ENCODE results near the gene NOD1. TPM values are rescaled to one million over a fixed set of nuclear protein-coding genes. Genes with fewer than 3 reads are reported as not detected.

The NOD1 gene
- polyA plus RNA-seq, 3 donors = 2.8 to 15.0 (median 4.6) TPM

DNA sequence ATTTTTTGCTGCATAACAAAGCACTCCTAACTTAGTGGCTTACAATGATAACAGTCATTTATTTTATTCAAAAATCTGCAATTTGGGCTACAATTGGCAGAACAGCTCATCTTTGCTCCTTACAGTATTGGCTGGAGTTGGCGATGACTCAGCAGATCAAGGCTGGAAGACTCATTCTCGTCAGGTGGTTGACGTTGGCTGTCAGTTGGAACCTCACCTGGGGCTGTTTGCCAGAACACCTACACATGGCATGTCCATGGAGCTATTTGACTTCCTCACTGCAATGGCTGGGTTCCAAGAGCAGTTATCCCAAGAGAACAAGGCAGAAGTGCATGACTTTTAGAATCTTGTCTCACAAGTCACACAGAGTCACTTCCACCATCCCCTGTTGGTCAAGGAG is 75.1 kb downstream of the NOD1 start:
- H3K27me3 ChIP-seq (ENCODE audit: control insufficient read depth in 2 of 2, insufficient read depth in 2 of 2, low read length in 2 of 2) = no peaks in the 10 kb centered on the region
- Mint-ChIP-seq H3K36me3 (peaks cover 23 to 24% of the 10 kb centered on the region in 2 donors), H3K4me3 (no peak overlapping the region), H3K4me1 (peaks cover 7% of the 10 kb centered on the region), H3K27me3 (ENCODE audit: low read depth in 3 of 3) (no peaks in the 10 kb centered on the region), H3K27ac (no peak overlapping the region), H3K9me3 (peaks cover 0 to 3% (median 0%) of the 10 kb centered on the region in 7 donors)
- H3K36me3 ChIP-seq (replicated peaks in 1 of 2; ENCODE audit: control insufficient read depth in 1 of 2, insufficient read depth in 2 of 2, low read length in 2 of 2) = peaks cover 6 to 12% of the 10 kb centered on the region in 2 donors
- TF ChIP-seq, protein P1, sequence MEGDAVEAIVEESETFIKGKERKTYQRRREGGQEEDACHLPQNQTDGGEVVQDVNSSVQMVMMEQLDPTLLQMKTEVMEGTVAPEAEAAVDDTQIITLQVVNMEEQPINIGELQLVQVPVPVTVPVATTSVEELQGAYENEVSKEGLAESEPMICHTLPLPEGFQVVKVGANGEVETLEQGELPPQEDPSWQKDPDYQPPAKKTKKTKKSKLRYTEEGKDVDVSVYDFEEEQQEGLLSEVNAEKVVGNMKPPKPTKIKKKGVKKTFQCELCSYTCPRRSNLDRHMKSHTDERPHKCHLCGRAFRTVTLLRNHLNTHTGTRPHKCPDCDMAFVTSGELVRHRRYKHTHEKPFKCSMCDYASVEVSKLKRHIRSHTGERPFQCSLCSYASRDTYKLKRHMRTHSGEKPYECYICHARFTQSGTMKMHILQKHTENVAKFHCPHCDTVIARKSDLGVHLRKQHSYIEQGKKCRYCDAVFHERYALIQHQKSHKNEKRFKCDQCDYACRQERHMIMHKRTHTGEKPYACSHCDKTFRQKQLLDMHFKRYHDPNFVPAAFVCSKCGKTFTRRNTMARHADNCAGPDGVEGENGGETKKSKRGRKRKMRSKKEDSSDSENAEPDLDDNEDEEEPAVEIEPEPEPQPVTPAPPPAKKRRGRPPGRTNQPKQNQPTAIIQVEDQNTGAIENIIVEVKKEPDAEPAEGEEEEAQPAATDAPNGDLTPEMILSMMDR (IDR thresholded peaks at IDR 0.05) = no peak
- H3K9me3 ChIP-seq (replicated peaks in 1 of 2; ENCODE audit: control insufficient read depth in 1 of 2, insufficient read depth in 1 of 2, low read length in 2 of 2) = no peaks in the 10 kb centered on the region
- no peaks in the 10 kb centered on the region for H3K79me2 ChIP-seq (ENCODE audit: insufficient read depth, low read length)
- no peak overlapping the region for H3K27ac ChIP-seq (ENCODE audit: low read depth in 1 of 2, low read length in 2 of 2)
- H4K20me1 ChIP-seq (ENCODE audit: insufficient read depth, low read length) = no peaks in the 10 kb centered on the region
- no peaks in the 10 kb centered on the region for H3K4me1 ChIP-seq (ENCODE audit: control insufficient read depth in 1 of 2, insufficient read depth in 2 of 2, low read length in 2 of 2)
- no peak overlapping the region for H3K4me2 ChIP-seq (replicated peaks; ENCODE audit: extremely low read depth, low read length, poor library complexity, severe bottlenecking)
- H3K9ac ChIP-seq (ENCODE audit: insufficient read depth, low read length, poor library complexity, severe bottlenecking) = no peak overlapping the region
- no peak overlapping the region for H2AFZ ChIP-seq (ENCODE audit: insufficient read depth, low read depth, low read length, poor library complexity, severe bottlenecking)
- no peak overlapping the region for H3K4me3 ChIP-seq (replicated peaks in 1 of 3; ENCODE audit: low read depth in 2 of 3, low read length in 3 of 3)
- 96% methylated on average over 3 of the region's 3 CpGs for WGBS (ENCODE audit: insufficient coverage)
- DNase-seq = no peak
- intact Hi-C loops (cut with micrococcal nuclease) = loop anchor here in 1 of 2 donors (10.0 kb wide), 1 partner anchor 51 kb away; no protein-coding TSS in a partner anchor

DNA sequence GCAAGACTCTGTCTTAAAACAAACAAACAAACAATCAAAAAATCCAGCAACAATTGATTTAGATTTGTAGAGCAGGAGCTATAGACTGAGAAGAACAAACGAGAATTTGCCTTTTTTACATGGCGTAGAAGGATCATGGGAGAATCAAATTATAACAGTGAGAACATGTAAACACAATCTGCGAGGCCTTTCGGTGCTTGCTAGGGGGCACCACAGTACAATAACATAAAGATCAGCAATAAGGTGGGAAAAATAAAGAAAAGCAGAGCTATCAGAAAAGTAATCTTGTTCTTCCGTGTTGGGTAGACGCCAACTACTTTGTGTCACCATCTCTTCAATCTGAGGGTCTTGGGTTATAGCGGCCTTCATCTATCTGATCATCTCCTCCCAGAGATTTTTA is 82.2 kb downstream of the NOD1 start:
- no peak overlapping the region for H2AFZ ChIP-seq (ENCODE audit: insufficient read depth, low read depth, low read length, poor library complexity, severe bottlenecking)
- Mint-ChIP-seq H3K4me1 (peaks cover 4% of the 10 kb centered on the region), H3K27me3 (ENCODE audit: low read depth in 3 of 3) (no peaks in the 10 kb centered on the region), H3K36me3 (peaks cover 1 to 9% of the 10 kb centered on the region in 2 donors), H3K27ac (peak overlapping the region in 1 of 7 donors; percentile 38), H3K9me3 (no peaks in the 10 kb centered on the region), H3K4me3 (no peak overlapping the region)
- H4K20me1 ChIP-seq (ENCODE audit: insufficient read depth, low read length) = no peaks in the 10 kb centered on the region
- H3K9ac ChIP-seq (ENCODE audit: insufficient read depth, low read length, poor library complexity, severe bottlenecking) = no peak overlapping the region
- H3K4me3 ChIP-seq (replicated peaks in 1 of 3; ENCODE audit: low read depth in 2 of 3, low read length in 3 of 3) = no peak overlapping the region
- TF ChIP-seq, protein P1 (IDR thresholded peaks at IDR 0.05) = no peak
- H3K79me2 ChIP-seq (ENCODE audit: insufficient read depth, low read length) = no peaks in the 10 kb centered on the region
- H3K36me3 ChIP-seq (replicated peaks in 1 of 2; ENCODE audit: control insufficient read depth in 1 of 2, insufficient read depth in 2 of 2, low read length in 2 of 2) = peaks cover 0 to 8% of the 10 kb centered on the region in 2 donors
- DNase-seq = no peak
- H3K27me3 ChIP-seq (ENCODE audit: control insufficient read depth in 2 of 2, insufficient read depth in 2 of 2, low read length in 2 of 2) = no peaks in the 10 kb centered on the region
- H3K27ac ChIP-seq (ENCODE audit: low read depth in 1 of 2, low read length in 2 of 2) = no peak overlapping the region
- intact Hi-C loops (cut with micrococcal nuclease) = no loop called here
- H3K4me1 ChIP-seq (ENCODE audit: control insufficient read depth in 1 of 2, insufficient read depth in 2 of 2, low read length in 2 of 2) = no peaks in the 10 kb centered on the region
- H3K9me3 ChIP-seq (replicated peaks in 1 of 2; ENCODE audit: control insufficient read depth in 1 of 2, insufficient read depth in 1 of 2, low read length in 2 of 2) = no peaks in the 10 kb centered on the region
- no CpG with 5 or more reads among the region's 7 CpGs for WGBS (ENCODE audit: insufficient coverage)
- no peak overlapping the region for H3K4me2 ChIP-seq (replicated peaks; ENCODE audit: extremely low read depth, low read length, poor library complexity, severe bottlenecking)

All from CD14-positive monocyte (primary cell).